Heart left ventricle (tissue), 16 donors: ENCODE measurements around the gene SNX15. TPM values are rescaled to one million over a fixed set of nuclear protein-coding genes. Genes with fewer than 3 reads are reported as not detected.
A peak's percentile ranks its signal among the peaks of the same experiment; 100 is the strongest.

ENCODE experiments used
- ATAC-seq, 4 donors: fragments of 200-7000 bp; cut with Tn5 transposase; one replicate each; pipeline ENCODE4 v1.9.1; 2020 to 2022; ENCODE audit warnings: moderate library complexity in 4 of 4, mild to moderate bottlenecking in 3 of 4, moderate number of reproducible peaks in 1 of 4
- DNase-seq, 5 donors: peaks; one replicate each; pipeline ENCODE4 v3.0.0-alpha.2; 2020
- H3K27ac ChIP-seq, 12 donors: fragments of 200-600 bp; sonication (generic) in 4 of 12; one replicate each; pipeline versions ENCODE4 v1.5.0 to v1.8.0; 2016 to 2022; ENCODE audit warnings: mild to moderate bottlenecking in 2 of 12
- H3K27me3 ChIP-seq, 9 donors: fragments of 200-600 bp; sonication (generic) in 2 of 9; one replicate each; pipeline versions ENCODE4 v1.5.1 to v1.8.0; 2016 to 2022; ENCODE audit warnings: mild to moderate bottlenecking in 3 of 9
- H3K36me3 ChIP-seq, 9 donors: fragments of 200-600 bp; sonication (generic) in 2 of 9; one replicate each; pipeline versions ENCODE4 v1.5.0 to v1.8.0; 2018 to 2022; ENCODE audit warnings: mild to moderate bottlenecking in 2 of 9
- H3K4me1 ChIP-seq, 12 donors: fragments of 200-600 bp; sonication (generic) in 4 of 12; one replicate each; pipeline versions ENCODE4 v1.5.0 to v1.8.0; 2016 to 2022; ENCODE audit warnings: mild to moderate bottlenecking in 3 of 12
- H3K4me3 ChIP-seq, 12 donors: fragments of 200-600 bp; sonication (generic) in 4 of 12; one replicate each; pipeline versions ENCODE4 v1.5.0 to v1.8.0; 2017 to 2022; ENCODE audit warnings: mild to moderate bottlenecking in 9 of 12, moderate library complexity in 4 of 12
- H3K9me3 ChIP-seq, 12 donors: fragments of 200-600 bp; sonication (generic) in 4 of 12; one replicate each; pipeline versions ENCODE4 v1.5.0 to v1.8.0; 2016 to 2022; ENCODE audit warnings: mild to moderate bottlenecking in 1 of 12
- CTCF ChIP-seq, 12 donors: fragments of 200-600 bp; sonication (generic) in 4 of 12; IDR thresholded peaks; one replicate each; pipeline versions ENCODE4 v1.5.0 to v1.8.0; 2018 to 2022; ENCODE audit warnings: antibody characterized with exemption in 12 of 12, mild to moderate bottlenecking in 5 of 12
- POLR2A ChIP-seq, 2 donors: fragments of 450-650 bp; IDR thresholded peaks; one replicate each; pipeline ENCODE4 v1.6.1; 2017; ENCODE audit warnings: antibody characterized with exemption in 2 of 2, mild to moderate bottlenecking in 2 of 2, moderate library complexity in 2 of 2
- WGBS, 4 donors: extraction: QIAGEN DNeasy Blood & Tissue Kit in 2 of 4; methylation state at CpG; one replicate each; pipeline versions ENCODE4 v1.1.5 to v1.1.7; 2013 to 2018; 5-methylcytosine and 5-hydroxymethylcytosine counted together
- intact Hi-C, 10 donors: fragments of 100-400 bp; cut with DNase I; formaldehyde crosslinking; loops; one replicate each; pipeline versions ENCODE4 v1.11.1 to v1.14.2; 2022
- polyA plus RNA-seq, 2 donors: library from polyadenylated mRNA; stranded (reverse); fragments of 200-250 nt; gene quantifications; one replicate each; pipeline ENCODE4 v1.2.3, GENCODE V29; 2013
- total RNA-seq, 9 donors: library from RNA; depleted of rRNA in 2 of 9; stranded (reverse); fragments of >200 nt in 2 of 9; fragmentation: NEBNext Ultra II Directional in 3 of 9; extraction: Animal tissue kit (Norgen Biotek cat#: 25700) in 3 of 9; gene quantifications; one replicate each; pipeline versions ENCODE4 v1.1.0 to v1.2.4, GENCODE V29; 2016 to 2023
- donor health status: ischemic (EF 13 %, LVEDD 7.1; RV severe dilation, severe dysfunction).
- donor health status: healthy with polysubstance abuse.
- donor health status: DM: no; HTN: yes; CAD: no.
- donor health status: DM: no; HTN: no; CAD: no.
- donor health status: ischemic (EF 25% LVEDD 6.9; RV normal size, moderate dysfunction).
- donor health status: ischemic (EF 25% LVEDD 5.7; RV mildly dilated, moderate dysfunction).
- donor health status: healthy.
- donor health status: DM: yes; HTN: yes; CAD: no.
- donor health status: ischemic (EF 35%, LVEDD 5.7; RV mildly dilated, moderate dysfunction).
- donor health status: nonischemic (EF 11% LVEDD 7.7; RV severe dilation, severe dysfunction).
- donor health status: DM: yes; HTN: yes; CAD: no.
- donor health status: PGD.
- donor health status: ischemic (EF 29% LVEDD 5.4; RV normal size, mild dysfunction).
- donor health status: nonischemic (EF 23%, LVEDD 6.1; RV moderate dilation, normal function).

Gene SNX15
- total and polyA plus RNA-seq, 11 donors = 12.7 to 33.0 (median 17.9) TPM

DNA sequence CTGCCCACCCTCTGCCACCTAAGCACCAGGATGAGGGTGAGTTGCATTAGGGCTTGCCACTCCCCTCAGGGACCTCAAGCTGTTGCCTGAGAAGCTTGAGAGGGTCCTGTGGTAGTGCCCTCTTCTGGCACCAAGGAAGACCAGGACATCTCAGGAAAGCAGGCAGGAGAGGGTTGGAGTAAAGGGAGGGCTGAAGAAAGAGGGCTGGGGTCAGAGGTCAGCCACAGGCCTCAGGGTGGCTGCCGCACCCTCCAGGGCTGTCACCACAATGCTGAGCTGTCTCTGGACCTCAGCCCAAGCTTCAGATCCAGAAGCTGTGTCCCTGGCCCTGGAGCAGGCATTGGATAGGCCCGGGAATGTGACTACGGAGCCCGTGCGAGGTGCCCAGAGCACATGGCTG is 17.8 kb downstream of the SNX15 start:
- no peak for ATAC-seq
- peaks cover 0 to 13% (median 7%) of the 10 kb centered on the region in 9 donors for H3K36me3 ChIP-seq
- DNase-seq = no peak
- H3K4me1 ChIP-seq = peaks cover 0 to 56% (median 22%) of the 10 kb centered on the region in 12 donors
- intact Hi-C loops = no loop called here
- WGBS, 4 donors = 88 to 100% (median 94%) methylated on average over 1 to 5 of the region's 5 CpGs
- H3K4me3 ChIP-seq = no peak overlapping the region
- TF ChIP-seq POLR2A (IDR thresholded peaks at IDR 0.05) (no peak), CTCF (IDR thresholded peaks at IDR 0.05) (no peak)
- no peaks in the 10 kb centered on the region for H3K9me3 ChIP-seq
- H3K27me3 ChIP-seq = no peaks in the 10 kb centered on the region
- H3K27ac ChIP-seq = no peak overlapping the region

- whole genome bisulfite sequencing, 4 donors = 89 to 94% (median 91%) methylated on average over 6 to 7 of the region's 7 CpGs
- intact Hi-C loops = no loop called here
- H3K4me1 ChIP-seq = peaks cover 0 to 50% (median 17%) of the 10 kb centered on the region in 12 donors
- TF ChIP-seq CTCF (IDR thresholded peaks at IDR 0.05) (no peak), POLR2A (IDR thresholded peaks at IDR 0.05) (no peak)
- DNase-seq (no peak), ATAC-seq (no peak)
- H3K27me3 ChIP-seq = no peaks in the 10 kb centered on the region
- H3K27ac ChIP-seq = no peak overlapping the region
- H3K36me3 ChIP-seq = peaks cover 0 to 13% (median 7%) of the 10 kb centered on the region in 9 donors
- no peak overlapping the region for H3K4me3 ChIP-seq
- H3K9me3 ChIP-seq = no peaks in the 10 kb centered on the region
These were observed 18.5 kb downstream of the SNX15 start for GRCh38 chr11:65045728-65046127.

DNA sequence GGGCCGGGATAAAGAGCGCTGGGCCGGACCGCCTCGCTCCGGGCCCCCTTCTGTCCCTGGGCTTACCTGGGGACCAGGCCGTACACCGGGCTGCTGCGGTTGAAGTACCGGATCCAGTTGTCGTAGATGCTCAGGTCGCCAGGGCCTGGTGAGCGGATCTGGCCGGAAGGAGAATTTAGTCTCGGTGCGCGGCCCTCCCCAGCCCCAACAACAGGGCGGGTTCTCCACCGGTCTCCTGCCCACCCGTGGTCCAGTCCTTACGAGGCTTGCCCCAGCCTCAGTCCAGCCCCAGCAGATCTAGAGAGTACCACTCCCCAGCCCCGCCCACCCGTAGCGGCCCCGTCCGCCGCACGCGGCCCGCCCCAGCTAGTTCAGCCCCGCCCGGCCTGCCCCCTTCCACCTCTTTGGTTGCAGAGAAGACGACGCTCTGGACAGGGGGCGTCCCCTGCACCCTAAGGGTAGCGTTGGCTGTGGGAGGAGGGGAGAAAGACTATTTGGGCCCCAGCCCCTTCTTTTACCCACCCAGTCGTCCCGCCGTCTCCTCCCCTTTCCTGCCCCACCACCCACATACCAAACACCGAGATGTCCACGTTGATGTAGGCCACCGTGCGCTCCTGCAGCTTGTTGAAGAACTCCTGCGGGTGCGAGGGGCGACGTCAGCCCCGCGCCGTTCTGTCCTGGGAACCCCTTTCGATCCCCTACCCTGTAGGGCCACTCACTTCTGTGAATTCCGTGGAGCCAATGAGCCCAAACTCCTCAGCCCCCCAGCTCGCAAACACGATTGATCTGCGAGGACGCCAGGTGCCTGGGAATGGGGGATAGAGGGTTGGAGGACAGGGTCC is 20.6 kb downstream of the SNX15 start:
- peaks cover 0 to 13% (median 7%) of the 10 kb centered on the region in 9 donors for H3K36me3 ChIP-seq
- peak overlapping the region; percentile 25 to 81 (median 54) for H3K4me3 ChIP-seq
- intact Hi-C loops = no loop called here
- H3K27me3 ChIP-seq = no peaks in the 10 kb centered on the region
- peaks cover 0 to 38% (median 10%) of the 10 kb centered on the region in 12 donors for H3K4me1 ChIP-seq
- H3K9me3 ChIP-seq = no peaks in the 10 kb centered on the region
- ATAC-seq (peak in 3 of 4 donors; percentile 38 to 64 (median 44)), DNase-seq (peak in 4 of 5 donors; percentile 27 to 77 (median 46))
- TF ChIP-seq POLR2A (IDR thresholded peaks at IDR 0.05) (no peak), CTCF (IDR thresholded peaks at IDR 0.05) (no peak)
- peak overlapping the region in 7 of 12 donors; percentile 0 to 58 (median 43) for H3K27ac ChIP-seq
- WGBS, 4 donors = 14 to 33% (median 15%) methylated on average over 35 to 56 of the region's 56 CpGs

GRCh38 chr11:65051398-65051858 is 24.2 kb downstream of the SNX15 start:
- no peaks in the 10 kb centered on the region for H3K9me3 ChIP-seq
- TF ChIP-seq CTCF (IDR thresholded peaks at IDR 0.05) = no peak
- TF ChIP-seq POLR2A (IDR thresholded peaks at IDR 0.05) = no peak
- ATAC-seq (no peak), DNase-seq (no peak)
- no peaks in the 10 kb centered on the region for H3K27me3 ChIP-seq
- WGBS, 4 donors = 73 to 83% (median 81%) methylated on average over 9 of the region's 9 CpGs
- intact Hi-C loops = no loop called here
- H3K4me1 ChIP-seq = peaks cover 0 to 20% (median 8%) of the 10 kb centered on the region in 12 donors
- H3K4me3 ChIP-seq = no peak overlapping the region
- no peak overlapping the region for H3K27ac ChIP-seq
- H3K36me3 ChIP-seq = no peaks in the 10 kb centered on the region
